HUES6 (cell line): ENCODE measurements around the gene EFNB3.

Source experiments
- H3K27ac ChIP-seq: 2 replicates; pipeline ENCODE4 v1.7.0; 2013; ENCODE audit warnings: low read depth, mild to moderate bottlenecking, low read length, inconsistent platforms
- H3K27me3 ChIP-seq: 2 replicates; pipeline ENCODE4 v1.6.1; 2013; ENCODE audit warnings: low read length; ENCODE audit not compliant: control insufficient read depth, insufficient read depth
- H3K36me3 ChIP-seq: 2 replicates; pipeline ENCODE4 v1.6.1; 2013; ENCODE audit warnings: low read length; ENCODE audit not compliant: control insufficient read depth, insufficient read depth
- H3K4me1 ChIP-seq: 2 replicates; pipeline ENCODE4 v1.6.1; 2013; ENCODE audit warnings: low read length; ENCODE audit not compliant: control insufficient read depth, insufficient read depth
- H3K4me3 ChIP-seq: 2 replicates; pipeline ENCODE4 v1.5.1; 2013; ENCODE audit warnings: low read depth, low read length
- H3K9ac ChIP-seq: one replicate; pipeline ENCODE4 v1.6.1; 2013; ENCODE audit warnings: mild to moderate bottlenecking, low read length
- H3K9me3 ChIP-seq: 2 replicates; pipeline ENCODE4 v1.6.1; 2013; ENCODE audit warnings: low read depth, low read length; ENCODE audit not compliant: control insufficient read depth, insufficient read depth

The EFNB3 gene

GRCh38 chr17:7704601-7705268 lies at the start of gene EFNB3:
Gene EFNB3 (plus strand): TSS chr17:7705202. CDS start chr17:7705599, 397 bp downstream.
- no peaks in the 10 kb centered on the region for H3K9me3 ChIP-seq
- H3K4me3 ChIP-seq, result peak within 1 kb of the TSS; percentile 62
- peak within 1 kb of the TSS; percentile 27 for H3K9ac ChIP-seq
- peaks cover 23% of the 10 kb centered on the region for H3K4me1 ChIP-seq
- peaks cover 14% of the 10 kb centered on the region for H3K27me3 ChIP-seq
- H3K27ac ChIP-seq, result no peak within 1 kb of the TSS
- peaks cover 9% of the 10 kb centered on the region for H3K36me3 ChIP-seq

- Histone ChIP-seq H3K27me3 (peaks cover 36% of the 10 kb centered on the region), H3K4me1 (peaks cover 25% of the 10 kb centered on the region), H3K36me3 (no peaks in the 10 kb centered on the region)
Observed at GRCh38 chr17:7655541-7655840, 49.5 kb upstream of the EFNB3 start.

GRCh38 chr17:7656958-7657609 lies 47.9 kb upstream of the EFNB3 start:
- peaks cover 23% of the 10 kb centered on the region for H3K27me3 ChIP-seq
- peak overlapping the region; percentile 41 for H3K4me3 ChIP-seq
- no peak overlapping the region for H3K27ac ChIP-seq
- peak overlapping the region; percentile 50 for H3K9ac ChIP-seq
- no peaks in the 10 kb centered on the region for H3K9me3 ChIP-seq
- H3K4me1 ChIP-seq, result peaks cover 25% of the 10 kb centered on the region
- no peaks in the 10 kb centered on the region for H3K36me3 ChIP-seq

More at GRCh38 chr17:7655541-7655840, 49.5 kb upstream of the EFNB3 start:
- Histone ChIP-seq H3K9me3 (no peaks in the 10 kb centered on the region), H3K9ac (no peak overlapping the region), H3K27ac (no peak overlapping the region), H3K4me3 (no peak overlapping the region)

- Histone ChIP-seq H3K9ac (no peak overlapping the region), H3K4me1 (peaks cover 9% of the 10 kb centered on the region), H3K9me3 (no peaks in the 10 kb centered on the region), H3K4me3 (no peak overlapping the region), H3K27ac (no peak overlapping the region), H3K36me3 (peaks cover 60% of the 10 kb centered on the region), H3K27me3 (no peaks in the 10 kb centered on the region)
Observed at GRCh38 chr17:7667656-7668406, 37.2 kb upstream of the EFNB3 start.

GRCh38 chr17:7668482-7668881 lies 36.5 kb upstream of the EFNB3 start:
- Histone ChIP-seq H3K4me3 (no peak overlapping the region), H3K9ac (no peak overlapping the region), H3K27me3 (no peaks in the 10 kb centered on the region), H3K4me1 (peaks cover 9% of the 10 kb centered on the region), H3K9me3 (peaks cover 2% of the 10 kb centered on the region), H3K36me3 (peaks cover 66% of the 10 kb centered on the region), H3K27ac (no peak overlapping the region)

GRCh38 chr17:7673239-7673638 lies 31.8 kb upstream of the EFNB3 start:
- H3K4me1 ChIP-seq, result peaks cover 25% of the 10 kb centered on the region
- H3K9ac ChIP-seq, result no peak overlapping the region
- peaks cover 70% of the 10 kb centered on the region for H3K36me3 ChIP-seq
- no peaks in the 10 kb centered on the region for H3K27me3 ChIP-seq
- no peak overlapping the region for H3K4me3 ChIP-seq
- H3K27ac ChIP-seq, result no peak overlapping the region
- H3K9me3 ChIP-seq, result peaks cover 7% of the 10 kb centered on the region

- H3K36me3 ChIP-seq, result peaks cover 54% of the 10 kb centered on the region
- H3K4me3 ChIP-seq, result no peak overlapping the region
- H3K9ac ChIP-seq, result no peak overlapping the region
- H3K9me3 ChIP-seq, result peaks cover 7% of the 10 kb centered on the region
- no peak overlapping the region for H3K27ac ChIP-seq
- no peaks in the 10 kb centered on the region for H3K27me3 ChIP-seq
- peaks cover 27% of the 10 kb centered on the region for H3K4me1 ChIP-seq
Observed at GRCh38 chr17:7674934-7675333, 30.1 kb upstream of the EFNB3 start.

- H3K36me3 ChIP-seq, result peaks cover 40% of the 10 kb centered on the region
- H3K27me3 ChIP-seq, result no peaks in the 10 kb centered on the region
- H3K9me3 ChIP-seq, result peaks cover 7% of the 10 kb centered on the region
- H3K27ac ChIP-seq, result peak overlapping the region; percentile 74; the same call in 1 of the 2 replicates
- H3K9ac ChIP-seq, result peak overlapping the region; percentile 69
- H3K4me1 ChIP-seq, result peaks cover 27% of the 10 kb centered on the region
- peak overlapping the region; percentile 32 for H3K4me3 ChIP-seq
Observed at GRCh38 chr17:7676533-7676932, 28.5 kb upstream of the EFNB3 start.

- H3K9me3 ChIP-seq, result peaks cover 7% of the 10 kb centered on the region
- peak overlapping the region; percentile 74; the same call in 1 of the 2 replicates for H3K27ac ChIP-seq
- H3K9ac ChIP-seq, result peak overlapping the region; percentile 69
- H3K4me1 ChIP-seq, result peaks cover 27% of the 10 kb centered on the region
- H3K4me3 ChIP-seq, result peak overlapping the region; percentile 32; the same call in 1 of the 2 replicates
- peaks cover 35% of the 10 kb centered on the region for H3K36me3 ChIP-seq
- no peaks in the 10 kb centered on the region for H3K27me3 ChIP-seq
Observed at GRCh38 chr17:7677388-7678067, 27.5 kb upstream of the EFNB3 start.

GRCh38 chr17:7684851-7685532 lies 20.0 kb upstream of the EFNB3 start:
- H3K4me3 ChIP-seq, result peak overlapping the region; percentile 85
- H3K9me3 ChIP-seq, result no peaks in the 10 kb centered on the region
- H3K27me3 ChIP-seq, result no peaks in the 10 kb centered on the region
- H3K36me3 ChIP-seq, result peaks cover 10% of the 10 kb centered on the region; the same call in 1 of the 2 replicates
- H3K4me1 ChIP-seq, result peaks cover 14% of the 10 kb centered on the region; the same call in 1 of the 2 replicates
- peak overlapping the region; percentile 7; the same call in 1 of the 2 replicates for H3K27ac ChIP-seq
- H3K9ac ChIP-seq, result peak overlapping the region; percentile 98
